ENCODE data around the gene MMP28.

- no peak for TF ChIP-seq EP300 (IDR thresholded peaks at IDR 0.05)
- TF ChIP-seq, protein P1, sequence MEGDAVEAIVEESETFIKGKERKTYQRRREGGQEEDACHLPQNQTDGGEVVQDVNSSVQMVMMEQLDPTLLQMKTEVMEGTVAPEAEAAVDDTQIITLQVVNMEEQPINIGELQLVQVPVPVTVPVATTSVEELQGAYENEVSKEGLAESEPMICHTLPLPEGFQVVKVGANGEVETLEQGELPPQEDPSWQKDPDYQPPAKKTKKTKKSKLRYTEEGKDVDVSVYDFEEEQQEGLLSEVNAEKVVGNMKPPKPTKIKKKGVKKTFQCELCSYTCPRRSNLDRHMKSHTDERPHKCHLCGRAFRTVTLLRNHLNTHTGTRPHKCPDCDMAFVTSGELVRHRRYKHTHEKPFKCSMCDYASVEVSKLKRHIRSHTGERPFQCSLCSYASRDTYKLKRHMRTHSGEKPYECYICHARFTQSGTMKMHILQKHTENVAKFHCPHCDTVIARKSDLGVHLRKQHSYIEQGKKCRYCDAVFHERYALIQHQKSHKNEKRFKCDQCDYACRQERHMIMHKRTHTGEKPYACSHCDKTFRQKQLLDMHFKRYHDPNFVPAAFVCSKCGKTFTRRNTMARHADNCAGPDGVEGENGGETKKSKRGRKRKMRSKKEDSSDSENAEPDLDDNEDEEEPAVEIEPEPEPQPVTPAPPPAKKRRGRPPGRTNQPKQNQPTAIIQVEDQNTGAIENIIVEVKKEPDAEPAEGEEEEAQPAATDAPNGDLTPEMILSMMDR (IDR thresholded peaks at IDR 0.05), result no peak
- TF ChIP-seq POLR2AphosphoS5 (IDR thresholded peaks at IDR 0.05), result no peak
Observed at GRCh38 chr17:35760587-35760986, 34.9 kb downstream of the MMP28 start, which contains the start of gene C17orf50.
